ENCODE measurements around the gene ST7. TPM values are rescaled to one million over a fixed set of nuclear protein-coding genes. Genes with fewer than 3 reads are reported as not detected.
A peak's percentile ranks its signal among the peaks of the same experiment; 100 is the strongest.

Gene ST7
- total and polyA plus RNA-seq, 2 donors (not counting 3 experiments of a cell fraction or from before 2014, with no cell fraction given): 18.6 to 24.9 TPM

DNA sequence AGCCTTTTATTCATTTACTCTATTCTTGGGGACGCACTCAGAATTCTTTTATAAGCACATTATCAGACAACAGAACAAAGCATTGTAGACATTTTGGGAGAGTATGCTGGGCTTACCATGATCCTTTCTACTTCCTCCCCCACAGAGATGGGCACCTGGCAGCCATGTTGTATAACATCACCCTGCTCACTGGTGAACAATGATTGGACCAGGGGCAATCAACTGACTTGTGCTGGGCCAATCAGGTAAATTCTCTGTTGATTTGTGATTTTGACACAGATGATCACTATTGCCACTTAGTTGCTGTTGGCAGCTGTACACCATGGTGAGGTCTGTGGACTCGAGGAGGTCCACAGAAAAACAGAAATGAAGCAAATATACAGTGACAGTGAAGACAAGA is 325.9 kb downstream of the ST7 start:
- intact Hi-C loops (cut with micrococcal nuclease) (no loop called here), dilution Hi-C loops (cut with MboI; ENCODE audit: extremely low pct_ligation_motif_present, low sequenced_read_pairs) (no loop called here)
- H3K36me3 ChIP-seq (ENCODE audit: control insufficient read depth in 2 of 2, extremely low read depth in 1 of 2, insufficient read depth in 2 of 2, low read length in 2 of 2): no peaks in the 10 kb centered on the region
- H3K9ac ChIP-seq (replicated peaks; ENCODE audit: extremely low read depth, insufficient read depth, low read length): no peak overlapping the region
- no peak overlapping the region for H3K4me3 ChIP-seq (replicated peaks in 1 of 3; ENCODE audit: insufficient read depth in 1 of 3, low read depth in 1 of 3, low read length in 3 of 3)
- TF ChIP-seq POLR2A (IDR thresholded peaks at IDR 0.05; ENCODE audit: low read depth, low read length): no peak
- TF ChIP-seq MYC (IDR thresholded peaks at IDR 0.05; ENCODE audit: low read depth, low read length): no peak
- DNase-seq (ENCODE audit: low read depth, low spot score) (no peak), FAIRE-seq (no peak)
- ChIA-PET CTCF (no interaction called here), POLR2A (no interaction called here)
- no peaks in the 10 kb centered on the region for H4K20me1 ChIP-seq (replicated peaks; ENCODE audit: control insufficient read depth, extremely low read depth, insufficient read depth, low read length)
- peaks cover 0 to 3% of the 10 kb centered on the region in 2 experiments for H3K27me3 ChIP-seq (ENCODE audit: control insufficient read depth in 2 of 2, insufficient read depth in 2 of 2, low read length in 2 of 2)
- BruUV-seq (replicated peaks): no TSS peak
- no peaks in the 10 kb centered on the region for H3K79me2 ChIP-seq (ENCODE audit: control insufficient read depth, insufficient read depth, low read length)
- no peaks in the 10 kb centered on the region for H3K4me1 ChIP-seq (ENCODE audit: control insufficient read depth, extremely low read depth, insufficient read depth, low read length)
- no peak overlapping the region for H3K27ac ChIP-seq (ENCODE audit: insufficient read depth, low read depth, low read length)
- peak overlapping the region; percentile 34 for H2AFZ ChIP-seq (ENCODE audit: low read depth, low read length)
- no peak overlapping the region for H3K4me2 ChIP-seq (ENCODE audit: insufficient read depth, low read length)
- H3K9me3 ChIP-seq (replicated peaks; ENCODE audit: control insufficient read depth, insufficient read depth, low read length): no peaks in the 10 kb centered on the region
- H3K9me1 ChIP-seq (replicated peaks; ENCODE audit: control insufficient read depth, extremely low read depth, insufficient read depth, low read length): no peaks in the 10 kb centered on the region

Small RNAs within 50 kb of the gene (microRNA-seq; reads per million reads assigned to microRNA genes)
- not detected for gene MIR6132 (ENCODE audit: borderline number of aligned reads, borderline replicate concordance)

Small RNAs within 50 kb of the gene (small RNA-seq; reads per million reads assigned to genes)
- not detected for gene AC002542.1 (ENCODE audit: insufficient read depth, insufficient read length, low read depth, low replicate concordance)
- not detected for gene MTCYBP6 (ENCODE audit: insufficient read depth, insufficient read length, low read depth, low replicate concordance)
- gene RF00019 (ENCODE audit: insufficient read depth, insufficient read length, low read depth, low replicate concordance): not detected
- not detected for gene RF02179 (ENCODE audit: insufficient read depth, insufficient read length, low read depth, low replicate concordance)
- not detected for gene RF02180 (ENCODE audit: insufficient read depth, insufficient read length, low read depth, low replicate concordance)
- not detected for gene RF02181 (ENCODE audit: insufficient read depth, insufficient read length, low read depth, low replicate concordance)
- not detected for gene RF02183 (ENCODE audit: insufficient read depth, insufficient read length, low read depth, low replicate concordance)
- not detected for gene RF02184 (ENCODE audit: insufficient read depth, insufficient read length, low read depth, low replicate concordance)
- not detected for gene RF02185 (ENCODE audit: insufficient read depth, insufficient read length, low read depth, low replicate concordance)
- not detected for gene RF02188 (ENCODE audit: insufficient read depth, insufficient read length, low read depth, low replicate concordance)
- gene RNA5SP239 (ENCODE audit: insufficient read depth, insufficient read length, low read depth, low replicate concordance): not detected

Other genes starting within 250 kb of the ST7 start
- gene CAPZA2, start 90.9 kb upstream of the ST7 start, total RNA-seq: 343 and 347 TPM in 2 replicates
- 35.4 and 48.1 TPM in 2 replicates for gene CAPZA2, start 90.9 kb upstream of the ST7 start, polyA plus RNA-seq

All from endothelial cell of umbilical vein (primary cell).